Fibroblast of lung (primary cell): Measurements from ENCODE around the gene RPS26. TPM values are rescaled to one million over a fixed set of nuclear protein-coding genes. Genes with fewer than 3 reads are reported as not detected.
"Not testable (repeated sequence)": the region's sequence is repeated elsewhere in the genome, so short reads cannot be mapped to it uniquely, and the experiment has no call there.

Experiments
- DNase-seq, 2 donors: peaks; one replicate each; pipeline versions ENCODE4 v3.0.0 to v3.0.0-alpha.2; 2010; ENCODE audit warnings: low read depth in 2 of 2
- H2AFZ ChIP-seq: 2 replicates; pipeline ENCODE4 v1.5.1; 2012; ENCODE audit warnings: low read length, control low read depth, inconsistent platforms
- H3K27ac ChIP-seq: 2 replicates; pipeline ENCODE4 v1.5.1; 2011; ENCODE audit warnings: low read length, control low read depth; ENCODE audit not compliant: insufficient read depth
- H3K27me3 ChIP-seq: 2 replicates; pipeline ENCODE4 v1.5.1; 2011; ENCODE audit warnings: mild to moderate bottlenecking, low read length; ENCODE audit not compliant: control insufficient read depth, insufficient read depth
- H3K36me3 ChIP-seq: 2 replicates; pipeline ENCODE4 v1.5.1; 2011; ENCODE audit warnings: low read length; ENCODE audit not compliant: control insufficient read depth, insufficient read depth
- H3K4me1 ChIP-seq: 2 replicates; pipeline ENCODE4 v1.5.1; 2011; ENCODE audit warnings: low read length; ENCODE audit not compliant: control insufficient read depth, insufficient read depth; ENCODE audit errors: extremely low read depth
- H3K4me2 ChIP-seq: 2 replicates; pipeline ENCODE4 v1.5.1; 2011; ENCODE audit warnings: low read length, control low read depth; ENCODE audit not compliant: insufficient read depth; ENCODE audit errors: extremely low read depth
- H3K4me3 ChIP-seq, 4 experiments: fragments of 200-600 bp in 1 of 4; sonication (generic) in 1 of 4; replicated peaks in 1 of 4; 2 replicates each; pipeline ENCODE4 v1.5.1; 2011 to 2016; ENCODE audit warnings: low read length in 4 of 4, low read depth in 3 of 4, mild to moderate bottlenecking in 3 of 4, control low read depth in 2 of 4, inconsistent platforms in 1 of 4, mixed read lengths in 1 of 4; ENCODE audit not compliant: insufficient read depth in 1 of 4; ENCODE audit errors: control extremely low read depth in 1 of 4
- H3K79me2 ChIP-seq: 2 replicates; pipeline ENCODE4 v1.5.1; 2012; ENCODE audit warnings: mild to moderate bottlenecking, low read length, inconsistent platforms; ENCODE audit not compliant: control insufficient read depth, insufficient read depth
- H3K9ac ChIP-seq: 2 replicates; pipeline ENCODE4 v1.5.1; 2011; ENCODE audit warnings: mild to moderate bottlenecking, low read length, control low read depth; ENCODE audit not compliant: insufficient read depth
- H3K9me3 ChIP-seq: 2 replicates; pipeline ENCODE4 v1.5.1; 2012; ENCODE audit warnings: low read depth, low read length; ENCODE audit not compliant: control insufficient read depth, insufficient read depth
- H4K20me1 ChIP-seq: 2 replicates; pipeline ENCODE4 v1.5.1; 2011; ENCODE audit warnings: low read length; ENCODE audit not compliant: control insufficient read depth, insufficient read depth; ENCODE audit errors: extremely low read depth
- EZH2 ChIP-seq: IDR thresholded peaks from 2 replicates; pipeline ENCODE4 v1.5.1; 2012; ENCODE audit warnings: low read length, control low read depth, mild to moderate bottlenecking; ENCODE audit errors: missing control alignments
- polyA plus RNA-seq, 2 donors: library from polyadenylated mRNA; depleted of rRNA in 1 of 2; stranded (reverse) in 1 of 2; unstranded in 1 of 2; fragments of >200 nt; gene quantifications; 2 replicates each; pipeline ENCODE4 v1.2.1, GENCODE V29; 2011 to 2012; ENCODE audit warnings: missing spikeins in 1 of 2
- total RNA-seq: library from RNA; depleted of rRNA; stranded (reverse); fragments of >200 nt; gene quantifications from 2 replicates; pipeline ENCODE4 v1.2.1, GENCODE V29; 2014
- TF ChIP-seq, protein P1 (sequence below), 2 donors: IDR thresholded peaks in 1 of 2; conservative IDR thresholded peaks in 1 of 2; 1 replicate in 1 of 2; 2 replicates in 1 of 2; pipeline ENCODE4 v1.5.1; 2011 to 2012; ENCODE audit warnings: low read length in 2 of 2, control low read depth in 1 of 2, inconsistent platforms in 1 of 2, low read depth in 1 of 2, mild to moderate bottlenecking in 1 of 2

Gene RPS26
- total and polyA plus RNA-seq, 2 donors (not counting 1 experiment from before 2014, with no cell fraction given), result 86.2 to 739 TPM

DNA sequence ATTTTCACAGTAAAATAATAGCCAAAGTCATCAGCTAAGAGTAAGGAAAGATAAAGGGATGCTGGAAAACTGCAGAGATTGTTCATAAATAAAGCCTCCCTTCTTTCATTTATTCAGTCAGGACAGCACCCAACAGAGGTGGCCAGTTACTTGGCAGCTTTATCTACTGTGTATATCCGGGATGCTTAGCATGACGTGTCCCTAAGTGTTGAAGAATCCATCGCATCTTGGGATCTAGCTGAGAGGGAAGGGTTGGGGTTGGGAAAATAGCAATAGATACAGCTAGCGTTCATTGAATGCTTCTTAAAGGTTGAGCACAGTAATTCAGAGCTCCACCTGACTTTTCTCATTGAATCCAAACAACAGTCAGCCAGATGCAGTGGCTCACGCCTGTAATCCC is 32.7 kb downstream of the RPS26 start:
- no peak overlapping the region for H3K4me3 ChIP-seq
- H3K4me1 ChIP-seq, result no peaks in the 10 kb centered on the region
- H3K9me3 ChIP-seq, result no peaks in the 10 kb centered on the region
- H2AFZ ChIP-seq, result no peak overlapping the region
- H3K9ac ChIP-seq, result no peak overlapping the region
- no peak overlapping the region for H3K27ac ChIP-seq
- no peak for TF ChIP-seq EZH2
- TF ChIP-seq, protein P1, sequence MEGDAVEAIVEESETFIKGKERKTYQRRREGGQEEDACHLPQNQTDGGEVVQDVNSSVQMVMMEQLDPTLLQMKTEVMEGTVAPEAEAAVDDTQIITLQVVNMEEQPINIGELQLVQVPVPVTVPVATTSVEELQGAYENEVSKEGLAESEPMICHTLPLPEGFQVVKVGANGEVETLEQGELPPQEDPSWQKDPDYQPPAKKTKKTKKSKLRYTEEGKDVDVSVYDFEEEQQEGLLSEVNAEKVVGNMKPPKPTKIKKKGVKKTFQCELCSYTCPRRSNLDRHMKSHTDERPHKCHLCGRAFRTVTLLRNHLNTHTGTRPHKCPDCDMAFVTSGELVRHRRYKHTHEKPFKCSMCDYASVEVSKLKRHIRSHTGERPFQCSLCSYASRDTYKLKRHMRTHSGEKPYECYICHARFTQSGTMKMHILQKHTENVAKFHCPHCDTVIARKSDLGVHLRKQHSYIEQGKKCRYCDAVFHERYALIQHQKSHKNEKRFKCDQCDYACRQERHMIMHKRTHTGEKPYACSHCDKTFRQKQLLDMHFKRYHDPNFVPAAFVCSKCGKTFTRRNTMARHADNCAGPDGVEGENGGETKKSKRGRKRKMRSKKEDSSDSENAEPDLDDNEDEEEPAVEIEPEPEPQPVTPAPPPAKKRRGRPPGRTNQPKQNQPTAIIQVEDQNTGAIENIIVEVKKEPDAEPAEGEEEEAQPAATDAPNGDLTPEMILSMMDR (conservative IDR thresholded peaks at IDR 0.05 in 1 of 2, IDR thresholded peaks at IDR 0.05 in 1 of 2; ENCODE audit: low read depth in 1 of 2, low read length in 2 of 2), result no peak
- H4K20me1 ChIP-seq, result no peaks in the 10 kb centered on the region
- H3K4me2 ChIP-seq, result no peak overlapping the region
- H3K27me3 ChIP-seq, result no peaks in the 10 kb centered on the region
- H3K36me3 ChIP-seq, result no peaks in the 10 kb centered on the region
- no peak for DNase-seq
- H3K79me2 ChIP-seq, result no peaks in the 10 kb centered on the region

DNA sequence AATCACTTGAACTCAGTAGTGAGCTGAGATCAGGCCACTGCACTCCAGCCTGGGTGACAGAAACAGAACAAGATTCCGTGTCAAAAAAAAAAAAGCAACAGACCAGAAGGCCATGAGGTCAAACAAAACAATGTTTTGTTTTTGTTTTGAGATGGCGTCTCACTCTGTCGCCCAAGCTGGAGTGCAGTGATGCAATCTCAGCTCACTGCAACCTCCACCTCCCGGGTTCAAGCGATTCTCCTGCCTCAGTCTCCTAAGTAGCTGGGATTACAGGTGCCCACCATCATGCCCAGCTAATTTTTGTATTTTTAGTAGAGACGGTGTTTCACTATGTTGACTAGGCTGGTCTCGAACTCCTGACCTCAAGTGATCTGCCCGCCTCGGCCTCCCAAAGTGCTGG is 36.2 kb downstream of the RPS26 start:
- not testable (repeated sequence) for H3K9me3 ChIP-seq, H2AFZ ChIP-seq, H4K20me1 ChIP-seq, H3K79me2 ChIP-seq, DNase-seq, H3K4me2 ChIP-seq, H3K36me3 ChIP-seq, H3K4me1 ChIP-seq, H3K4me3 ChIP-seq, H3K9ac ChIP-seq, H3K27ac ChIP-seq
- peaks cover 19% of the 10 kb centered on the region for H3K27me3 ChIP-seq

DNA sequence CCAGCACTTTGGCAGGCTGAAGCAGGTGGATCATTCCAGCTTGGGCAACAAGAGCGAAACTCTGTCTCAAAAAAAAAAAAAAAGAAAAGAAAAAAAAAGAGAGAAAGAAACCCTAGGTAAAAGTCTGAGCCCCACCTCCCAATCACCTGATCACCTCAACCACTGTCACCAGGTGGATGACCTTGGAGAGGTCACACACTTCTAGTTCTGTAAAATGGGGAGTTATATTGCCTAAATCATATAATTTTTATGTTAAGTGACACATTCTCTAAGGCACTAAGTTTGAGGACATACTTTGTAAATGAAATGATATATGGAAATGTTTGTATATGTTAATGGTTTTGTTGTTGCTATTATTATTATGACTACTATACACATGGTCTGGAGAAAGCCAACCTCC is 36.7 kb downstream of the RPS26 start:
- no peak for DNase-seq
- no peaks in the 10 kb centered on the region for H3K9me3 ChIP-seq
- H3K27me3 ChIP-seq, result peaks cover 20% of the 10 kb centered on the region
- TF ChIP-seq, protein P1 (conservative IDR thresholded peaks at IDR 0.05 in 1 of 2, IDR thresholded peaks at IDR 0.05 in 1 of 2; ENCODE audit: low read depth in 1 of 2, low read length in 2 of 2), result no peak
- TF ChIP-seq EZH2, result no peak
- H3K9ac ChIP-seq, result no peak overlapping the region
- no peak overlapping the region for H3K27ac ChIP-seq
- no peaks in the 10 kb centered on the region for H4K20me1 ChIP-seq
- H3K4me3 ChIP-seq, result no peak overlapping the region
- no peaks in the 10 kb centered on the region for H3K79me2 ChIP-seq
- no peaks in the 10 kb centered on the region for H3K4me1 ChIP-seq
- H3K36me3 ChIP-seq, result no peaks in the 10 kb centered on the region
- peak overlapping the region; percentile 68 for H3K4me2 ChIP-seq
- H2AFZ ChIP-seq, result no peak overlapping the region
